GM03348 (cell line): ENCODE data around the gene MBNL2.

Experiments used
- DNase-seq: peaks from one replicate; pipeline ENCODE4 v3.0.0; 2012; ENCODE audit warnings: low spot score

MBNL2 gene

DNA sequence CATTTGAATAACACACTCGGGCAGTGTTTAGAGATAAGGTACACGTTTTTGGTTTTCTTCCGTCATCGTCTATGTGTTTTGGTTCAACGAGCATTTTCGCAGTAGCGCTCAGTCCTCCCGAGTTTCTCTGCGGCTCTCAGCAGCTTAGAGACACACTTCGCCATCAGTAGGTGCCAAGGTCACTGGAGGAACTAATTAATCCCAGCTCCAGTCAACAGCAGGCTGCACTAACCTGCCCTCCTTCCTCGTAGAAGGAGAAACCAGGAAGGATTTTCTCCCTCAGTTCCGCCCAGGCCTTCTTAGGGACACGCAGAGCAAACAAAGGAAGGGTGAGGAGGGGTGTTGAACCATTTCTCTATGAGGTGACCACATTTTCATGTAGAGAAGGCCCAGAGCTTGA lies 12.6 kb downstream of the MBNL2 start:
- DNase-seq: no peak

DNA sequence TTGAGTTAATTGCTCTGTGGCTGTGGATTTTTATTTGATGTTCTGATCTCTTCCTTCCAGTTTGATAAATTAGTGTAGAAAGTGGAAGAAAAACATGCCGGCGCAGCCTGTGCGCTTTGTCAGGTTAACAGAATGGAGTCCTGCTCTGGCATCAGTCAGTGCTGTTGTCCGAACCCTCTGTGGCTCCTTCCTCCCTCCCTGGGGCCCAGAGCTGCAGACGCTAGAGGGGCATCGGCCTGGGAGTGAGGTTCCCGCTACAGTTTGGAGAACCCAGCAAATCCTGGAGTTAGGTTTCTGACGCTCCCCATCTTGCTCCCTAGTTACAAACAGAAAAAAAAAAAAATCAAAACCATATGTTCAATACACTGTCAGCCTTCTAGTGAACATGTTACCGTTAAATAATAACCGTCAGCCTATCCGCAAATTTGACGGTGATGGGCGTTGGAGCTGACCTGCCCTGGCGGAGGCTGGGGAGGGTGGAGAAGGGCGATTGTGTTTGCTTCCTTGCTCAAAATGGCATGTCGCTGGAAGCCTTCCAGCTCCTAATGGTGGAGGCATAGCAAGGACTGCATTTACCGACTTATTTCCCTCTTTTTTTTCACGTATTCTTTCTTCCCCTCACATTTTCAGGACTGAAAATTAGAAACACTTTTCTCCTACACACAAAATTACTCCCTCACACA lies 13.6 kb downstream of the MBNL2 start:
- DNase-seq: no peak

DNA sequence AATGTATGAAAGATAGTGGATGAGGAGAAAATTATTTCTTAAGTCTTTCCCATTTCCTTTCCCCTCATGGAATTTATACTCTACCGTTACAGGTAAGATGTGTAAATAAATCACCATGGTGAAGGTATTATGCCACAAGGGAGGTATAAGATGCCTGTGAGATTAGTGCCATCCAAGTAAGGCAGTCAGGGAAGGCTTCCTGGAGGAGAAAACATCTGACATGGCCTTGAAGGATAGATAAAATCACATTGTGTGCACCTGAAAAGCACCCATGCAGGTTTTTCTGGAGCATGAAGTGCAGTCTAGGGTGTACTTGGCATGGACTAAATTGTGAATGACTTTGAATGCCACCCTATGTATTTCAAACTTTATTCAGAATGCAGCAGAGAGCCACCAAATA lies 15.3 kb downstream of the MBNL2 start:
- no peak for DNase-seq

- DNase-seq: no peak
Observed at GRCh38 chr13:97238432-97238831, 16.3 kb downstream of the MBNL2 start.

DNA sequence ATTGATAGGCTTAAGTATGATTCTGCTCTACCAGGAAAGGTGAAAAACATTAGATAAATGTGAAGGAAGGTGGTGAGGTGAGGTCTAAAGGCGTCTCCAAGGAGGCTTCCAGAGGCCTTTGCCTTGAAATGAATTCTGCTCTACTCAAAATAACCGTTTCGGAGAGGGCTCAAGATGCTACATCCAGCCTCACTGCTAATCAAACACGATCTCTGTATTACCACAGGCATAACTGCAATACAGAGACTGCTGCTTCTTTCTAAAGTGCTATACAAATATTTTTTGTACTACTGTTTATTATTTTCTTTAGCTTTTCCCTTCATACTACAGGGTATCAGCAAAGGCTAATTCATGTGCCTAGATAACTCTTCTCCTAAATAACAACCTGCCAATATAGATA lies 16.8 kb downstream of the MBNL2 start:
- DNase-seq: no peak

- DNase-seq: no peak
Observed at GRCh38 chr13:97239306-97239705, 17.2 kb downstream of the MBNL2 start.

DNA sequence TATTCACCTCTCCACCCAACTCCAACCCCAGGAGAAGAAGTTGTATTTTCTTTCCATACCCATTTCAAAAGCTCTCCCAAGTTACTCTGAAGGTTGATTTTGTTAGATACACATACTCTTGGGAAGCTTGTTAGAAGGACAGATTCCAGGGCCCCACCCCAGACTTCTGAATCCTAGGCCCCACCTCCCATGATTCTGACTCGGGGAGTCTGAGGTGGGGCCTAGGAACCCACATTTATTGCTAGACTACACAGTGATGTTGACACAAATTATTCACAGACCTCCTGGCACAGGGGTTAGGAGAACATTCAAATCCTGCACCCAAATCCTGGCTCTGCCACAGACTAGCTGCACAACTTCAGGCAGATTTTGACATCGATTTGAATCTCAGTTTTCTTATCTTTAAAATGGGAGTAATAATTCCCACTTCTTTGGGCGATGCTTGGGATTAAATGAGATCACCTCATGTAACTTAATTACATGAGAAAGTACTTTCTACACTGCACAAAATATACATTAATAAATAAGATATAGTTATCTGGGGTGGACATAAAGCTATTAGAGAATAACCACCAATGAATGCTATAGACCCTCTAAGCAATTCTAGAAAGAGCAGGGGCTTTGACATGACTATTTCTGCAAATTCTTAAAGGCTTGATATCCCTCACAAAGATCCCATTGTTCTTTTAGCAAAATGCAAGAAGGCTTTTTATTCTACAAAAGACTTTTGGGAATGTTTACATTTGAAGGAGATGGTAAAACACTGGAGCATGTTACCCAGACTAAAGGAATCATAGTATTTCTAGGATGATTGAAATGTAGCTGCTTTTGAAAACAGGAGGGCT lies 18.0 kb downstream of the MBNL2 start:
- DNase-seq: no peak

DNA sequence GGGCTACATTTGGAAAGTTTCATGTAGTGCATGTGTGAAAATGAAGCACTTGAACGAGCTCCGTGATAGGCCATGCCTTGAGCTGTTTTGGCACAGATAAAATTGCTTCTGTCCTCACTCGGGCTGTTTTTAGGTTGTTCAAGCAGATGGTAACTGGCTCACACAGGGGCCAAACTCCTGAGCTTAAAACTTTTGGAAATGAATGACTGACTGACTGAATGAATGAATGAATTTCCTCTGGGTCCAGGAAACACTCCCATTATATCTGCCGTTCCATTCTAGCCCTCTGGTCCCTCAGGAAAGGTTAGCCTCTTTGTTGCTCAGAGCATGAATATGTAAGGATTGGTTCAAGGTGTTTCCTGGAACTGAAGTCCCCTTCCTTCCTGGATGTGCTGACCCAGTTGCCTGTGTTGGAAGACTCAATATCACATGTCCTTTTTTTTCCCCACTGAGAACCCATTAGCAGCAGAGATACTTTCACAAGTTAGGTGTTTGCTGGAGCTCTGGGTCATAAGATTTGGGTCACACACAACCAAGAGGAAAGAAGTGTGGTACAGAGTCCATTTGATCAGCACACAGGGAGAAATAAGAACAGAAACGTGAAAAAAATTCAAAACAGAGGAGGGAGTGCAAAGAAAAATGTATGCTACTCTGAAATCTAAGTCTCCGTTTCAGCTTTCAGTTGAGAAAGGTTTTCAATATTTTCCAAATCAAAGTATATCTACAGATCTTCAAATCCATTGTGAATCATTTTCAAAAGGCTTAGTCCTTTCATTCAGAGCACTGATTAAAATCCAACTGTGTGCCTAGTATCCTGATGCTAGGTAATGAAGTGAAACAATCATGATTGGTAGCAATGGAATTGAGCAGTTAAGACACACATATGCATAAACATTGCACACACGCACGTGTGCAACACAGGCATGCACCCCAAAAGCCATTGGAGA lies 18.9 kb downstream of the MBNL2 start:
- DNase-seq: no peak

GRCh38 chr13:97241761-97242160 lies 19.6 kb downstream of the MBNL2 start:
- DNase-seq: no peak

DNA sequence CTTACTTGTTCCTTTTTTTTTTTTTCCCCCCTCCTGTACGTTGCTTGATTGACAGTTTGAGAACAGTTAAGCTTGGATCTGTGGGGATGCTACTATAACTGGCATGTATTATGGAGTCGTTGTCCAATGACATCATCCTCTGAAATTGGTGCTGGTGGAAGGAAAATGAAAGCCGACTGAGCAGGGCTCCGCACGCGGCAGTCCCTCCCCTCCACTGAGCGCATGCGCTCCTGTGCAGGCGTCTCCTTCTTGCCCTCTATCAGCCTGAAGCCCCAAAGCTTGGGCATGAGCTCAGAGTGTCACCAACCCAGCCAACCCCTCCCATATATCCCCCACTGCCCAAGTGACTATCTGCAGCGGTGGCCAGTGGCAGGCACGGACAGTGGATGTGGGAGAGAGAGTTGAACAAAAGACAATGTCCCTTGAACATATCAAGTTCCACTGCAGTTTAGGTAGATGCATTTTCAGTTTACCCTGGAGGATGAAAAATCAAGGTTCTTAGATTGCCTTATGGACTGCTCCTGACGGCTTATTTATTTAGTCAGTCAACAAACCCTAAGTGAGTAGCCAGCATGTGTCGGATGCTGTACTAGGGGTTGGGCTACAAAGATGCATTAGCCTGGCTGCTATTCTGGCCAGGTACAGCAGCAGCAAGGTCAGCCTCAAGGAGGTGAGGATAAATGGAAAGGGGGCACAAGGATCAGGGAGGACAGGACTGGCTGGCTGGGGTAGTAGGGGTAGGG lies 20.8 kb downstream of the MBNL2 start:
- DNase-seq: no peak

DNA sequence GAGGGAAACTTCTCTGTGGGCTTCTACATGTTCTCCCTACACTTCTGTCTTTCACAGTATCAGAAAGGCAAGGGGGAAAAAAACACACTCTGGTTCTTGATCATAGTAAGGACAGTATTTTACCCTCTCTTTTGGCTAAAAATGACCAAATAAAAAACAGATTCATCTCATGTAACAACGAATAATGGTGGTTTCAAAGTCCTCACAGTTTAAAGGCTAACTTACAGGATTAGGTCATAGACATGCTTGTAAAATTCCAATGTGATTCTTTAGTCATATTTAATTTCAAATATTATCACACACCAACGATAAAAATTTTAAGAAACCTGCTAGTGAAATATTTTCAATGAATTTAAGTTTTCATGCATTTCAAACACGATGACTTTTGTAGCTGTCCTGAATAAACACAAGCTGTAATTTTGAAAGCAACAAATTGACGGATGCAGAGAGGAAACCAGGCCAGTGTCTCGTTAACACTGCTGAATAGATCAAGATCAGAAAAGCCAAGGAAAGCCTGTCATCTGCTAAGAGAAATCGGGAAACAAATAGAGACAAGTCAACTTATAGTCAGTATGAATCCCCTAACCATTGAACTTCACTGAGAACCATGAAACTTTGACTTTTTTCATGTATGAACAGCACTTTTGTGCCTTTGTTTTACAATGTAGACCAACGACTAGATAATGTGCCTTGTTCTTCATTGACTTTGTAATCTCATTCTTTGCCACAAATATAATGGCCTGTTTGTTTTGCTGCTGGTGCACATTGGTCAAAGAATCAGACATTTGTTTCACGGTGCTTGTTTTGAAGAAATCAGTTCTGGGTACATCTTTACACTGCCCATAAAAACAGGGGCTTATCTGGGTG lies 22.0 kb downstream of the MBNL2 start:
- no peak for DNase-seq

DNA sequence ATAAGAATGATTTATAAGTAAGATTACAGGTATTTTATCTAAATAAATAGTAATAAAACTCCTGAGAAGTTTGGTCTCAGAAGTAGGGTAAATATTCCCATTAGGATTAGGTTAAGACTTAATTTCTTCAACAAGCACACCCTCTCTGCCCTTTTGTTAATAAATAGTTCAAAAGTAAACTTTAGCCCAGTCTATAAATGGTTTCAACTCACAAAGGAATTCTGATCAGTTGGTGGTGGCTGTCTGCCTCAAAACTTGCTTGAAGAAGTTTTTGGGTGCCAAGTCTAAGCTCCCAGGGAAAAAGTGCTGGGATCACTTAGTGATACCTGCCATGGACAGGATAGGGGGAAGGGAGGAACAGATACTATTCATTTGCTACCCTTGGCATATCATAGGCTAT lies 22.9 kb downstream of the MBNL2 start:
- DNase-seq: no peak

DNA sequence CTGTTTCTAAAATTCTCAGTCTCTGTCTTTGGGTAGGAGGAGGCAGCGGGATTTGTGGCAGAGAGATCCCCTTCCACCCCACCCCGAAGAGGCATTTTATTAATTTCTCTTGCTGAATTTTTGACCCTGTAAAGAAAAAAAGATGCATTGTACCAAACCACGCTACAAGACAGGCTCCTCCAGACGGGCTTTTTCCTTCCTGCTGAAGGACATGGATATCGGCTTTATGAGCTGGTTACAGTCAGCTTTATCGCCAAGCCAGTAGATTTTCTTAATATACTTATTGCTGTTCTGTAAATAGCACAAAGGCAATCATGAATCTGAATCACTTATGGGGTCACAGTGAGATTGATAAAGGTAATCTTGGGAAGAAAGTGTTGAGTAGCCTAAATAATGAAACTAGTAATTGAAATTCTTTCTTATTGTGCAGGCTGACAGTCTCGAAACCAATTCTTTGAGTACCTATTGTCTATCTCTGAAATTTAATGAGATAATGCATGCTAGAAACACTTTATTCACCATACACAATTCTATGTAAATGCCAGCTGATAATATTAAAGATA lies 24.5 kb downstream of the MBNL2 start:
- no peak for DNase-seq

DNA sequence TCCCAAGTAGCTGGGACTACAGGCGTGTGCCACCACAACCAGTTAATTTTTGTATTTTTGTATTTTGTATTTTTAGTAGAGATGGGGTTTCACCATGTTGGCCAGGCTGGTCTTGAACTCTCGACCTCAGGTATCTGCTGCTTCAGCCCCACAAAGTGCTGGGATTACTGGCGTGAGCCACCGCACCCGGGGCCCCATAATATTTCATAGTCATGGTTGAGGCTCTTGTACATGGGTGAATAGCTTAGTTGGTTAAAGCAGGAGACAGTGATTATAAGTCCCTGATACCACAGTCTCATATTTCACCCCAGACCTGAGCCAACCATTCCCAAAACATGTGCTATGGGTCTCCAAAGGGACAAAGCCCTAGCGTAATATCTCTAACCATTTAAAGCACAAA lies 26.1 kb downstream of the MBNL2 start:
- no peak for DNase-seq

GRCh38 chr13:97249093-97249795 lies 27.1 kb downstream of the MBNL2 start:
- DNase-seq: no peak

DNA sequence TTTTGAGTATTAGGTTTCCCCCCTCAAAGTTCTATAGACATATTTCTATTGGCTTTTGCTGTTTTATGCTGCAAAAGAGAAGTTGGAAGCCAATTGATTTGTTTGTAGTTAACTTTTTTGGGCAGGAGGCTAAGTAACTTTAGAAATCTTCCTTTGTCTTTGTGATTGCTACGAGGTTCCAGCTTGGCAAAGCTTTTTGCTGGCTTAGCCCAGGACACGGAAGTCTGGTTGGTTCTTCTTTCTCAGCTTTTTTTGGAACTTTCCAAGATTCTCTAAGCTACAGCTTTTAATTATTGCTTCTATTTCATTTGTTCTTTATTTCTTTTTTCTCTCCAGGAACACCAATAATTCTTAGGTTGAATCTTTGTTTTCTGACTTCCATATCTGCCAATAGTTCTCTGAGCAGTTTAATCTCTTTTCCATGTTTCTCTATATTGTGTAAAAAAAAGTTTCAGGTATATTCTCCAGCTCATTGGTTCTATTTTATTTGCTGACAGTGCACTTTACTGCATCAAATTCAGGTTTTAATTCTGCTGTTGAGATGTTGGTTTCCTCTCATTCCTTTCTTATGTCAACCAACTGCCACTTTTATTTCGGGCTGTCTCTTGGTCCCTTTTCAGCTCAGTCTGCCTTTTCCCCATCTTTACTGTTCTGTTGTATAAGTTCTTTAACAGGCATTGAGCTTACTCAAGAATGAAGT lies 27.8 kb downstream of the MBNL2 start:
- DNase-seq: no peak

DNA sequence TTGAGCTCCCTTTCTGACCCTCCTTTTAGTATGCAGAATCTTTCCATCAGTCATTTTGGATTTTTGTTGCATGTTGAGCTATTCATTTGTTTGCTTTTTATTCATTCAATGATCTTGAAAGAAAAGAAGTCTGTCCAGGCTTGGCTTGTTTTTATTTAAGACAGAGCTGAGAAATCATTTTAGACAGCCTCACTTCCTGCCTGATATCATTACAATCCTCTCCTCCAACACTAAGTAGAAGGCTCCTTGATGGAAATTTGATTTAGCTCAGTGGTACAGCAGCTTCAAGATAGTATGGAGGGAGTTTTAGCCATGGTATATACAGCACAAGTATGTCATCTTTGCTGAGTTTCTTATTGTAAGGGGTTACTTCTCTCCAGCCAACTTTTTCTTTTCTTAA lies 28.4 kb downstream of the MBNL2 start:
- no peak for DNase-seq

DNA sequence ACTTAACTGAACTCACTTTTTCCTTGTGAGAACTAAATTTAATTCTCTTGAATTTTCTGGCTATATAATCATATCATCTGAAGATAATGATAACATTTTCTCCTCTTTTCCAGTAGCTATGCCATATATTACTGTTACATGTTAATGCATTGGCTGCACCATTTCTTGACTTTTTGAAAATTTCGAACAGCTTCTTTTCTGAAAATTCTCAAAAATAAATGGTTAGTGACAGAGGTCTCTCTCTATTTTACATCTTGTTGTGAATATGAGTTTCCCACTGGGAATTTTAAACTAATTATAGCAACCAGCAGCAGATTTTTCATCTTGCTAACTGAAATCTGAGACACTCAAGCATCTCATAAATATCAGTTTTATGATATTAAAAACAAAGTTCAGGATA lies 30.6 kb downstream of the MBNL2 start:
- no peak for DNase-seq

- no peak for DNase-seq
Observed at GRCh38 chr13:97253581-97254293, 31.6 kb downstream of the MBNL2 start.
